HepG2 (cell line): ENCODE results near the gene LZTS2. TPM values are rescaled to one million over a fixed set of nuclear protein-coding genes. Genes with fewer than 3 reads are reported as not detected.

Source experiments
- AHDC1 ChIP-seq: sonication (generic); formaldehyde crosslinking; IDR thresholded peaks from 2 replicates; pipeline ENCODE4 v1.5.1; 2020; ENCODE audit warnings: mild to moderate bottlenecking, missing genetic modification reagents, borderline replicate concordance
- ARNTL ChIP-seq: sonication (generic); formaldehyde crosslinking; IDR thresholded peaks from 2 replicates; pipeline ENCODE4 v1.4.0; 2020; ENCODE audit warnings: mild to moderate bottlenecking, missing genetic modification reagents
- ATAD3A ChIP-seq: sonication (generic); formaldehyde crosslinking; IDR thresholded peaks from 2 replicates; pipeline ENCODE4 v1.4.0; 2020; ENCODE audit warnings: missing genetic modification reagents
- CHD4 ChIP-seq: fragments of 200-600 bp; sonication (generic); IDR thresholded peaks from 2 replicates; pipeline ENCODE4 v1.7.0; 2017; ENCODE audit warnings: mild to moderate bottlenecking, low read length, borderline replicate concordance
- DMAP1 ChIP-seq: IDR thresholded peaks from 2 replicates; pipeline ENCODE4 v1.6.1; 2016
- MAX ChIP-seq: IDR thresholded peaks from 2 replicates; pipeline ENCODE4 v1.6.1; 2012; ENCODE audit warnings: inconsistent platforms
- NFE2L1 ChIP-seq: sonication (generic); formaldehyde crosslinking; IDR thresholded peaks from 2 replicates; pipeline ENCODE4 v1.4.0; 2020; ENCODE audit warnings: missing genetic modification reagents, mild to moderate bottlenecking, borderline replicate concordance
- NFKBIZ ChIP-seq: IDR thresholded peaks from 2 replicates; pipeline ENCODE4 v1.6.1; 2018; ENCODE audit warnings: missing genetic modification reagents, missing compliant biosample characterization
- NR2F1 ChIP-seq, 2 experiments: fragments of 450-650 bp in 1 of 2; formaldehyde crosslinking in 1 of 2; IDR thresholded peaks; 2 replicates each; pipeline versions ENCODE4 v1.5.0 to v1.6.1; 2016 to 2020; ENCODE audit warnings: mild to moderate bottlenecking in 1 of 2, missing compliant biosample characterization in 1 of 2, missing genetic modification reagents in 1 of 2, moderate library complexity in 1 of 2
- POGK ChIP-seq: sonication (generic); formaldehyde crosslinking; conservative IDR thresholded peaks from 2 replicates; pipeline ENCODE4 v1.8.0; 2022; ENCODE audit warnings: mild to moderate bottlenecking, moderate library complexity, missing genetic modification reagents
- RELA ChIP-seq: sonication (generic); formaldehyde crosslinking; IDR thresholded peaks from 2 replicates; pipeline ENCODE4 v1.4.0; 2020; ENCODE audit warnings: missing genetic modification reagents
- TEF ChIP-seq: sonication (generic); formaldehyde crosslinking; IDR thresholded peaks from 2 replicates; pipeline ENCODE4 v1.5.0; 2020; ENCODE audit warnings: missing genetic modification reagents
- ZKSCAN8 ChIP-seq: IDR thresholded peaks from 2 replicates; pipeline ENCODE4 v1.6.1; 2016; ENCODE audit warnings: borderline replicate concordance, missing genetic modification reagents, missing compliant biosample characterization
- ZNF10 ChIP-seq: sonication (generic); formaldehyde crosslinking; IDR thresholded peaks from 2 replicates; pipeline ENCODE4 v1.4.0; 2020; ENCODE audit warnings: mild to moderate bottlenecking, low read depth, missing genetic modification reagents, borderline replicate concordance
- ZNF446 ChIP-seq: sonication (generic); formaldehyde crosslinking; IDR thresholded peaks from 2 replicates; pipeline ENCODE4 v1.5.0; 2020; ENCODE audit warnings: mild to moderate bottlenecking, missing genetic modification reagents
- ZNF670 ChIP-seq: sonication (generic); formaldehyde crosslinking; IDR thresholded peaks from 2 replicates; pipeline ENCODE4 v1.8.0; 2022; ENCODE audit warnings: mild to moderate bottlenecking, missing genetic modification reagents, borderline replicate concordance
- ZNF709 ChIP-seq: sonication (generic); formaldehyde crosslinking; IDR thresholded peaks from 2 replicates; pipeline ENCODE4 v1.5.0; 2020; ENCODE audit warnings: mild to moderate bottlenecking, missing genetic modification reagents
- ZNF792 ChIP-seq: IDR thresholded peaks from 2 replicates; pipeline ENCODE4 v1.6.1; 2016
- polyA plus RNA-seq, 8 experiments: library from polyadenylated mRNA; depleted of rRNA in 3 of 8; stranded (reverse) in 7 of 8; unstranded in 1 of 8; fragments of >200 nt; fragmentation: Illumina TruSeq in 4 of 8; extraction: Trizol in 4 of 8; gene quantifications; 2 replicates each; pipeline versions ENCODE4 v1.2.1 to v1.2.3, GENCODE V29; 2011 to 2016; ENCODE audit warnings: low read depth in 4 of 8, missing spikeins in 1 of 8, mixed read lengths in 1 of 8; ENCODE audit not compliant: insufficient read depth in 1 of 8
- total RNA-seq, 5 experiments: library from RNA; depleted of rRNA; stranded (reverse); fragments of >200 nt; fragmentation: Illumina TruSeq; extraction: Trizol; gene quantifications; 2 replicates each; pipeline ENCODE4 v1.2.3, GENCODE V29; 2016; ENCODE audit warnings: low read depth in 1 of 5

LZTS2 gene
- total and polyA plus RNA-seq, 2 of the 13 experiments (the other 11 are each of a cell fraction or from before 2014, with no cell fraction given), result 43.6 to 65.6 TPM

- TF ChIP-seq POGK (0 out of 2 replicates have a peak, but pooled peaks have one; percentile 23), MAX (peak; percentile 13; the same call in 1 of the 2 replicates), ZKSCAN8 (no peak), ZNF670 (CRISPR knock-in tag) (no peak), NFKBIZ (CRISPR knock-in tag) (no peak), TEF (CRISPR knock-in tag) (no peak), RELA (no peak), ZNF709 (CRISPR knock-in tag) (peak; percentile 53; the same call in 1 of the 2 replicates), ATAD3A (CRISPR knock-in tag) (no peak), AHDC1 (CRISPR knock-in tag) (no peak), NFE2L1 (no peak), ZNF10 (no peak), DMAP1 (CRISPR knock-in tag) (peak; percentile 32; the same call in 1 of the 2 replicates), ARNTL (CRISPR knock-in tag) (0 out of 2 replicates have a peak, but pooled peaks have one; percentile 40), NR2F1 (CRISPR knock-in tag; IDR thresholded peaks at IDR 0.05) (no peak), ZNF446 (no peak), ZNF792 (CRISPR knock-in tag) (peak; percentile 78), CHD4 (no peak)
Measured at GRCh38 chr10:101012525-101013364, 13.1 kb downstream of the LZTS2 start (continued).
